GM11168 (cell line): ENCODE measurements around the gene KLRF2.

Source experiments
- in situ Hi-C: fragments of 300-500 bp; cut with MboI; formaldehyde crosslinking; loops from one replicate; pipeline ENCODE4 v1.12.0; 2022; ENCODE audit warnings: low sequenced_read_pairs; ENCODE audit not compliant: unreplicated experiment

The KLRF2 gene

DNA sequence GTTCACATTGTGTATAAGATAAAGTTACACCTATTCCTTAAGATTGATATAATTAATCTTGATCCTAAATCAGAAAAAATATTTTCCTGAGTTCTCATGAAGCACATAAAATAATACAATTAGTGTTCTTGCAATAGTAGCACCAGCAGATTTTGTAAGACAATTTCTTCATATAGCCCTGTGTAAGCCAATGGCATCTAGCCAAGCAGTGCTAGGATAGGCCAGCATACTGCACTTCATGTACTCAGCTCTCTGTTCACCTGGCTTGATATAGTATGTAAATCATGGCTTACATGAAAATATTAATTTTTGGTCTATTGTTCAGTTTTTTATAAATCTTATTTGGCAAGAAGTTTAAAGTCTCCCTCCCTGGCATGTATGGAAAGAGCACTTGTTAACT, 1.9 kb downstream of the KLRF2 start:
- in situ Hi-C loops = no loop called here

GRCh38 chr12:9888665-9889273, 7.5 kb downstream of the KLRF2 start:
- in situ Hi-C loops = no loop called here

GRCh38 chr12:9895215-9895971, 14.1 kb downstream of the KLRF2 start:
- in situ Hi-C loops = no loop called here

GRCh38 chr12:9897535-9897934, 16.2 kb downstream of the KLRF2 start:
- in situ Hi-C loops = no loop called here

- in situ Hi-C loops = no loop called here
Measured at GRCh38 chr12:9899209-9899608, 17.9 kb downstream of the KLRF2 start.

DNA sequence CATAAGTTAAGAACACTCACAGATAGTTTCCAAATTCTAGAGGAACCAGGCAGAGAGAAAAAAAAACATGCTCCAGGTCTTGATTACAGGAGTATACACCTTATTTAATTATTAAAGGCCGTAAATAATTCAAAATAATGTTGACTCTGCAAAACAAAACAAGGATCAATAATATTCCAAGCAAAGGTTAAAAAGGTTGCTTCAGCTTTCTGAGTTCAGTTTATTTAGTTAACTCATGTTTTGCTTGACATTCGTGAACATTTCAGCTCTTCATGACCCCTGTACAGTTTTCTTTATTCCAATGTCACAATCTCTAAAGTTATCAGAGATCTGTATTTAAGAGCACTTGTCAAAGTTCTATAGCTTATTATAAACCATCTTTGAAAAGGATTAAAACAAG, 19.6 kb downstream of the KLRF2 start:
- in situ Hi-C loops = no loop called here

GRCh38 chr12:9902539-9903228, 21.4 kb downstream of the KLRF2 start:
- in situ Hi-C loops = no loop called here

DNA sequence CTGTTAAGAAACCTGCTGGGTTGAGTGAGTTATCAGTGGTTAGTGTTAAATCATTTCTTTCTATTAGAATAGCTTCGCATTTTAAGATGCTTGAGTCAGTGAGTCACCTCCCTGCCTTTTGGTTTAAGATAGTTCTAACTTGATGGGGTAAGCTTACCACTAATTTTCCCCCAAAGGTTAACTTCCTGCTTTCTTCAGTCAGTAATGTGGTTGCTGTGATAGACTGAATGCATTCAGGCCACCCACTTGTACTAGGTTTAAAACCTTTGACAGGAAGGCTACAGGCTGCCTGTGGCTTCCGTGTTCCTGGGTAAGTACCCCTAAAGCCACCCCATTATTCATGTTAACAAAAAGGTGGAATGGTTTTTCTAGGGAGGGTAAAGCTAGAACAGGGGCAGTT, 25.6 kb downstream of the KLRF2 start:
- in situ Hi-C loops = no loop called here

DNA sequence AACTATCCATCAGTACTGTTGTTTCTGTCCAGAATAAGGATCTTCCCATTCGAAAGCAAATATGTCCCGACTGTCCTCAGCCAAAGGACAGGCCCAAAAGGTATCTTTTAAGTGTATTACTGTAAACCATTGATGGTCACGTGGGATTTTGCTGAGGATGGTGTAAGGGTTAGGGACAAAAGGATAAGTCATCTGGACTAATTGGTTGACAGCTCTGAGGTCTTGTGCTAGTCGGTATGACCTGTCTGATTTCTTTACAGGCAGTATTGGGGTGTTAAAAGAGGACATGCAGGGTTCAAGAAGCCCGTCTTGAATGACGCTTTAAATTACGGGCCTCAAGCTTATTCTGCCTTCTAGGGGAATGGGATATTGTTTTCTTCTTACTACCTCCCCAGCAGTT, 26.5 kb downstream of the KLRF2 start:
- in situ Hi-C loops = no loop called here

GRCh38 chr12:9908350-9908749, 27.1 kb downstream of the KLRF2 start:
- in situ Hi-C loops = no loop called here

DNA sequence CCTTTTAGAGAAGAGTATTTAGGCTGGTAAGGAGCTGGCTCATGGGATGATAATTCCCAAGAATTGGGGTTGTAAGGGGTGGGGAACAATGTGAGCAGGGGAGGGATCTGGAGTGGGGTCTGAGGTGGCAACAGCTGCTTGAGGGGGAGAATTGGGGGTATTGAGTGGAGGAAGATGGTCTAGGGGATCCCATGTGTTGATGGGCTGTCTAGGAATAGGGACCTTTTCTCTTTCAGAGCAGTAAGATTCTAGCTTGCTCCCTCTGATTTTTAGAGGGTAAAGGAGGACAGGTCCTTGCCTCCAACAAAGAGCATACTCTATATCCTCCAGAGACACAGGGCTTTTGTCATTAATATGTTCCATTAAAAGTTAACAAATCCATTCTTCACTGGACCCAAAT, 28.4 kb downstream of the KLRF2 start:
- in situ Hi-C loops = no loop called here

DNA sequence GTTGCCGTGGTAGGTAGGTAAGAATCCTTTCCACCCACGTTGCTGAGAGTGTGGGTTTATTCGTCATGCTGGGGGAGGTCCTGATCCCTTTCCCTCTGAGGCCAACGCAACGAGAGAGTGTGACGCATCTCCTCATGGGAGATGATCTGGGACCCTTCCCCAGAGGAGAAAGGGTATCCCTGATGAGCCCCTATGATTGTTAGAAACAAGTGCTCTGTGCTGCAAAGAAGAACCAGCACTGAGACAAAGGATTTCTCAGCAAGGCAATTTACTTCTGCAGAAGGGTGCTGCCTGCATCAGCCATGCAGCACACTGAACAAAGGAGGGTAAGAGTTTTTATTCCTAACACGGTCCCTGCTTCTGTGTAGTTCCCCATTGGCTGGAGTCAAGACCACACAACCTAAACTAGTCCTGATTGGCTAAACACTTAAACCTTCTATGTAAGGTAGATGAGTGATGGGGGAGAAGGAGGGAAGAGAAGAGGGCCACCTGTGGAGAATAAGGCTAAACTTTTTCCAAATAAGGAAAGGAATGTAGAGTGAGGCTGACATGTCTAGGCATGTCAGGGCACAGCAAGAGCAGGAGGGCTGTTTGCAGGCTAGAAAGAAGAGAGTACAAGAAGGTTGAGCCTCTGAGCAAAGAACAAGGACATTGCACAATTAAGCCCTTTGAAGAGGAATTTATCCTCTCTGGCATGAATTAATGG, 29.6 kb downstream of the KLRF2 start:
- in situ Hi-C loops = no loop called here

DNA sequence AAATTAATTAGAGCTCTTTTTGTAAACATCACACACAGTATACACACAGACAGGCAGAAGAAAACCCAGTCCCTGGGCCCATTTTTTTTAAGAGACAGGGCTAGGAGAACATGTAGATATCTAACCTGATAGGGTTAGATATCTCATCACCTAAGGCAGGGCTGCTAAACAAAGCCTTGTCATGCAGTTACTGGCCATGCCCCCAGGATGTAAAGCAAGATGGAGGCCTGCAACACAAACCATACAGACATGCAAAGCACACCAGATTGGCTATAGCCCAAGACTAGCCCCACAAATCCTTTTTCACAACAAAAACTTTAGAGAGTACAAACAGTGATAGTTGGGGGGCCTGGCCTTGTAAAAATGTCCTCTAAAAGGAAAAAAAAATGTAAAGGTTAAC, 30.4 kb downstream of the KLRF2 start:
- in situ Hi-C loops = no loop called here

- in situ Hi-C loops = no loop called here
Measured at GRCh38 chr12:9919443-9919842, 38.2 kb downstream of the KLRF2 start.

- in situ Hi-C loops = loop anchor here (10.0 kb wide), 1 partner anchor 176 kb away; no protein-coding TSS in a partner anchor
Measured at GRCh38 chr12:9920451-9920850, 39.2 kb downstream of the KLRF2 start.

GRCh38 chr12:9922429-9922828, 41.1 kb downstream of the KLRF2 start:
- in situ Hi-C loops = loop anchor here (10.0 kb wide), 1 partner anchor 178 kb away; no protein-coding TSS in a partner anchor

- in situ Hi-C loops = loop anchor here (10.0 kb wide), 1 partner anchor 181 kb away; no protein-coding TSS in a partner anchor
Measured at GRCh38 chr12:9925705-9926393, 44.6 kb downstream of the KLRF2 start.

- in situ Hi-C loops = loop anchor here (10.0 kb wide), 1 partner anchor 182 kb away; no protein-coding TSS in a partner anchor
Measured at GRCh38 chr12:9926876-9927275, 45.6 kb downstream of the KLRF2 start.

GRCh38 chr12:9928607-9929006, 47.3 kb downstream of the KLRF2 start:
- in situ Hi-C loops = loop anchor here (10.0 kb wide), 1 partner anchor 184 kb away; no protein-coding TSS in a partner anchor

GRCh38 chr12:9931245-9931644, 50.0 kb downstream of the KLRF2 start:
- in situ Hi-C loops = loop anchor here (5.0 to 10.0 kb wide), 2 partner anchors 114 to 214 kb away; no protein-coding TSS in a partner anchor
